ENCODE measurements around the gene LBR. TPM values are rescaled to one million over a fixed set of nuclear protein-coding genes. Genes with fewer than 3 reads are reported as not detected.

LBR gene
- total and polyA plus RNA-seq, 2 of the 4 experiments (the other 2 are of a cell fraction), result 21.3 to 24.9 TPM

GRCh38 chr1:225458222-225458631 lies 30.4 kb upstream of the LBR start:
- CTCF ChIA-PET, result interaction anchor here (2.3 kb wide), 1 partner anchor 17 kb away, joined by 6 read pairs; no protein-coding TSS in a partner anchor
- in situ Hi-C loops (cut with MboI; ENCODE audit: low sequenced_read_pairs), result no loop called here

More at GRCh38 chr1:225458222-225458631, 30.4 kb upstream of the LBR start:
- H3K4ac ChIP-seq (ENCODE audit: low read depth, low read length), result no peak overlapping the region
- dilution Hi-C loops (cut with HindIII; ENCODE audit: low sequenced_read_pairs, unreplicated experiment), result loop anchor here (25.0 kb wide), 1 partner anchor 529 kb away; the partner anchor contains the start of gene SDE2
- H3K9me3 ChIP-seq (ENCODE audit: control insufficient read depth, insufficient read depth, low read length), result no peaks in the 10 kb centered on the region
- H3K4me3 ChIP-seq (ENCODE audit: insufficient read depth, low read depth, low read length), result no peak overlapping the region
- no peaks in the 10 kb centered on the region for H3K79me1 ChIP-seq (ENCODE audit: low read depth in 1 of 2, low read length in 2 of 2)
- no peak overlapping the region for H2AFZ ChIP-seq (replicated peaks; ENCODE audit: low read length, poor library complexity)
- peaks cover 16% of the 10 kb centered on the region for H3K4me1 ChIP-seq (ENCODE audit: control insufficient read depth, insufficient read depth, low read length)
- POLR2A ChIA-PET (ENCODE audit: unreplicated experiment), result no interaction called here
- H2BK20ac ChIP-seq (ENCODE audit: low read depth, low read length), result peak overlapping the region; percentile 22; the same call in 1 of the 2 replicates
- H3K9me1 ChIP-seq (ENCODE audit: insufficient read depth, low read length), result peaks cover 15% of the 10 kb centered on the region
- peaks cover 3% of the 10 kb centered on the region for H4K20me1 ChIP-seq (ENCODE audit: insufficient read depth, low read length)
- H3K14ac ChIP-seq (replicated peaks; ENCODE audit: low read depth, low read length), result no peak overlapping the region; the same call in 1 of the 2 replicates
- H3K23ac ChIP-seq (ENCODE audit: low read depth, low read length), result no peak overlapping the region
- H2BK120ac ChIP-seq (ENCODE audit: low read depth, low read length), result no peak overlapping the region
- no peak overlapping the region for H3K9ac ChIP-seq (ENCODE audit: low read depth, low read length)
- no peak overlapping the region for H4K8ac ChIP-seq (ENCODE audit: low read depth in 2 of 2, low read length in 2 of 2)
- DNase-seq, result peak; percentile 91
- peak; percentile 72 for ATAC-seq (ENCODE audit: low read depth)
- H3K27ac ChIP-seq (ENCODE audit: insufficient read depth, low read length), result no peak overlapping the region
- no peak overlapping the region for H2AK9ac ChIP-seq (replicated peaks; ENCODE audit: low read depth, low read length, poor library complexity)
- TF ChIP-seq RCOR1 (IDR thresholded peaks at IDR 0.05; ENCODE audit: insufficient replicate concordance, low read length), result no peak
- 0 out of 2 replicates have a peak, but pooled peaks have one; percentile 9 for TF ChIP-seq MAFK (IDR thresholded peaks at IDR 0.05; ENCODE audit: low read depth, low read length)
- TF ChIP-seq POLR2A (IDR thresholded peaks at IDR 0.05; ENCODE audit: low read depth, low read length), result no peak
- TF ChIP-seq ELK1 (IDR thresholded peaks at IDR 0.05; ENCODE audit: borderline replicate concordance, low read depth, low read length), result no peak
- no peak for TF ChIP-seq SMC3 (IDR thresholded peaks at IDR 0.05; ENCODE audit: low read depth, low read length)
- no peak for TF ChIP-seq BHLHE40 (IDR thresholded peaks at IDR 0.05; ENCODE audit: low read depth, low read length)
- TF ChIP-seq CEBPB (IDR thresholded peaks at IDR 0.05; ENCODE audit: low read depth, low read length), result peak; percentile 95
- no peak for TF ChIP-seq FOS (IDR thresholded peaks at IDR 0.05; ENCODE audit: low read depth, low read length)
- no peak overlapping the region for H4K5ac ChIP-seq (ENCODE audit: low read depth, low read length)
- no TSS peak for BruUV-seq (replicated peaks)
- H3K36me3 ChIP-seq (ENCODE audit: control insufficient read depth, insufficient read depth, low read length), result no peaks in the 10 kb centered on the region
- no peak overlapping the region for H2BK15ac ChIP-seq (ENCODE audit: low read depth, low read length)
- H3K18ac ChIP-seq (ENCODE audit: low read depth, low read length), result no peak overlapping the region; the same call in 1 of the 2 replicates
- H4K91ac ChIP-seq (ENCODE audit: insufficient read depth, low read depth, low read length), result no peak overlapping the region
- peak overlapping the region; percentile 54 for H2BK5ac ChIP-seq (ENCODE audit: low read depth, low read length, poor library complexity, severe bottlenecking)
- no peak overlapping the region for H3K56ac ChIP-seq (ENCODE audit: extremely low read depth, insufficient read depth, low read length)
- H3K27me3 ChIP-seq (ENCODE audit: control insufficient read depth, insufficient read depth, low read length), result no peaks in the 10 kb centered on the region
- intact Hi-C loops (cut with micrococcal nuclease), result no loop called here
- H2AK5ac ChIP-seq (ENCODE audit: low read depth, low read length), result no peak overlapping the region; the same call in none of the 2 replicates
- H3K4me2 ChIP-seq (ENCODE audit: low read depth, low read length), result peak overlapping the region; percentile 6; the same call in 1 of the 2 replicates
- WGBS, 2 experiments (ENCODE audit: extremely low coverage in 2 of 2, insufficient read length in 1 of 2), result no CpG with 5 or more reads among the region's 2 CpGs

All from IMR-90 (cell line).